H1 (cell line): Measurements from ENCODE around the gene ABITRAM. TPM values are rescaled to one million over a fixed set of nuclear protein-coding genes. Genes with fewer than 3 reads are reported as not detected.

Experiments
- CTCF ChIA-PET: fragments of 300-600 bp; sonication (Branson Sonifier 250); formaldehyde crosslinking; loops from one replicate; lab custom pipeline; 2021; ENCODE audit not compliant: partially characterized antibody; lab: Charles Lee
- POLR2A ChIA-PET: fragments of 300-600 bp; sonication (Branson Sonifier 250); formaldehyde crosslinking; loops from one replicate; lab custom pipeline; 2021; ENCODE audit warnings: inconsistent platforms; ENCODE audit not compliant: partially characterized antibody; lab: Charles Lee
- DNase-seq, 2 experiments: peaks; one replicate each; pipeline versions ENCODE4 v3.0.0 to v3.0.0-alpha.2; 2010 to 2022; ENCODE audit warnings: low spot score in 2 of 2, low read depth in 1 of 2, mixed read lengths in 1 of 2
- FAIRE-seq: peaks from 2 replicates; lab custom pipeline; 2011; peaks lifted over from hg19 to GRCh38; lab: Jason Lieb, UNC
- H2AFZ ChIP-seq: 2 replicates; pipeline ENCODE4 v1.8.1; 2012; ENCODE audit warnings: low read length, inconsistent platforms
- H2AK5ac ChIP-seq: 2 replicates; pipeline ENCODE4 v1.6.1; 2013; ENCODE audit warnings: low read depth, low read length
- H2BK120ac ChIP-seq: replicated peaks from 2 replicates; pipeline ENCODE3; 2013; ENCODE audit warnings: low read depth, low read length, inconsistent platforms
- H2BK12ac ChIP-seq: 2 replicates; pipeline ENCODE4 v1.6.1; 2013; ENCODE audit warnings: low read depth, low read length
- H2BK15ac ChIP-seq: 2 replicates; pipeline ENCODE4 v1.6.1; 2013; ENCODE audit warnings: low read length
- H2BK20ac ChIP-seq: 2 replicates; pipeline ENCODE4 v1.6.1; 2013; ENCODE audit warnings: low read length
- H2BK5ac ChIP-seq: 2 replicates; pipeline ENCODE4 v1.6.1; 2013; ENCODE audit warnings: low read depth, low read length
- H3K14ac ChIP-seq: 2 replicates; pipeline ENCODE4 v1.6.1; 2013; ENCODE audit warnings: inconsistent platforms; ENCODE audit not compliant: insufficient read length
- H3K18ac ChIP-seq: 2 replicates; pipeline ENCODE4 v1.6.1; 2013; ENCODE audit warnings: low read length; ENCODE audit errors: extremely low read depth
- H3K23ac ChIP-seq: 2 replicates; pipeline ENCODE4 v1.6.1; 2013; ENCODE audit warnings: inconsistent platforms; ENCODE audit not compliant: insufficient read length
- H3K23me2 ChIP-seq: 2 replicates; pipeline ENCODE4 v1.6.1; 2013; ENCODE audit warnings: low read depth, low read length
- H3K27ac ChIP-seq: 2 replicates; pipeline ENCODE4 v1.6.1; 2011; ENCODE audit warnings: low read depth, low read length, inconsistent platforms
- H3K27me3 ChIP-seq, 4 experiments: replicated peaks in 1 of 4; 1 replicate in 1 of 4; 2 replicates in 3 of 4; pipeline versions ENCODE4 v1.6.1 to v1.8.1; 2011 to 2013; ENCODE audit warnings: low read length in 3 of 4, mild to moderate bottlenecking in 3 of 4, inconsistent platforms in 2 of 4, mixed read lengths in 2 of 4, moderate library complexity in 1 of 4; ENCODE audit not compliant: control insufficient read depth in 3 of 4, insufficient read depth in 3 of 4; ENCODE audit errors: extremely low read depth in 1 of 4
- H3K36me3 ChIP-seq, 4 experiments: 2 replicates each; pipeline versions ENCODE4 v1.6.1 to v1.8.1; 2011 to 2013; ENCODE audit warnings: mild to moderate bottlenecking in 4 of 4, low read length in 3 of 4, moderate library complexity in 2 of 4, control low read depth in 1 of 4, inconsistent platforms in 1 of 4; ENCODE audit not compliant: insufficient read depth in 4 of 4, control insufficient read depth in 2 of 4
- H3K4ac ChIP-seq: replicated peaks from 2 replicates; pipeline ENCODE3; 2013; ENCODE audit warnings: low read length, low read depth, mixed read lengths, inconsistent platforms; ENCODE audit not compliant: insufficient read length
- H3K4me1 ChIP-seq, 4 experiments: replicated peaks in 1 of 4; 1 replicate in 1 of 4; 2 replicates in 3 of 4; pipeline versions ENCODE4 v1.6.1 to v1.8.1; 2011 to 2013; ENCODE audit warnings: low read length in 3 of 4, inconsistent platforms in 2 of 4, mixed read lengths in 1 of 4; ENCODE audit not compliant: insufficient read depth in 4 of 4, control insufficient read depth in 3 of 4
- H3K4me2 ChIP-seq, 2 experiments: 2 replicates each; pipeline versions ENCODE4 v1.6.1 to v1.8.1; 2011 to 2013; ENCODE audit warnings: low read depth in 2 of 2, low read length in 2 of 2, control low read depth in 1 of 2, inconsistent platforms in 1 of 2, mild to moderate bottlenecking in 1 of 2; ENCODE audit not compliant: insufficient read depth in 1 of 2
- H3K4me3 ChIP-seq, 4 experiments: fragments of 200-600, 300-600 bp in 1 of 4; sonication (generic), shearing (Covaris generic), sonication (Bioruptor Twin) in 1 of 4; 2 replicates each; pipeline versions ENCODE4 v1.5.1 to v1.8.1; 2011 to 2016; ENCODE audit warnings: low read length in 4 of 4, low read depth in 3 of 4, control low read depth in 2 of 4, inconsistent platforms in 2 of 4, mild to moderate bottlenecking in 2 of 4, mixed read lengths in 1 of 4, moderate library complexity in 1 of 4; ENCODE audit not compliant: insufficient read depth in 2 of 4; ENCODE audit errors: extremely low read depth in 1 of 4
- H3K56ac ChIP-seq: replicated peaks from 2 replicates; pipeline ENCODE3; 2013; ENCODE audit warnings: low read depth, mild to moderate bottlenecking, mixed read lengths, low read length, inconsistent platforms; ENCODE audit not compliant: insufficient read length
- H3K79me1 ChIP-seq: 2 replicates; pipeline ENCODE4 v1.6.1; 2013; ENCODE audit warnings: low read depth, low read length, control low read depth
- H3K79me2 ChIP-seq, 2 experiments: 2 replicates each; pipeline versions ENCODE4 v1.6.1 to v1.8.1; 2012 to 2013; ENCODE audit warnings: low read length in 2 of 2, mild to moderate bottlenecking in 2 of 2, inconsistent platforms in 1 of 2; ENCODE audit not compliant: insufficient read depth in 2 of 2, control insufficient read depth in 1 of 2
- H3K9ac ChIP-seq, 4 experiments: replicated peaks in 1 of 4; 1 replicate in 1 of 4; 2 replicates in 3 of 4; pipeline versions ENCODE4 v1.6.1 to v1.8.1; 2011 to 2013; ENCODE audit warnings: low read depth in 3 of 4, low read length in 3 of 4, control low read depth in 2 of 4, mild to moderate bottlenecking in 2 of 4, moderate library complexity in 2 of 4, inconsistent platforms in 1 of 4; ENCODE audit errors: extremely low read depth in 1 of 4
- H3K9me3 ChIP-seq, 2 experiments: 2 replicates each; pipeline versions ENCODE4 v1.6.1 to v1.8.1; 2012 to 2013; ENCODE audit warnings: mild to moderate bottlenecking in 2 of 2, moderate library complexity in 2 of 2, control low read depth in 1 of 2, inconsistent platforms in 1 of 2, low read depth in 1 of 2, low read length in 1 of 2, mixed read lengths in 1 of 2; ENCODE audit not compliant: insufficient read depth in 2 of 2
- H4K20me1 ChIP-seq, 2 experiments: replicated peaks in 1 of 2; 2 replicates each; pipeline versions ENCODE3 to v1.8.1; 2011 to 2013; ENCODE audit warnings: inconsistent platforms in 2 of 2, low read length in 2 of 2, mild to moderate bottlenecking in 1 of 2; ENCODE audit not compliant: insufficient read depth in 2 of 2, control insufficient read depth in 1 of 2
- H4K5ac ChIP-seq: 2 replicates; pipeline ENCODE4 v1.6.1; 2013; ENCODE audit warnings: low read length, low read depth, mixed read lengths, inconsistent platforms; ENCODE audit not compliant: insufficient read length
- H4K8ac ChIP-seq: 2 replicates; pipeline ENCODE4 v1.8.0; 2013; ENCODE audit warnings: mild to moderate bottlenecking, moderate library complexity, low read length, inconsistent platforms; ENCODE audit not compliant: insufficient read depth; ENCODE audit errors: extremely low read depth
- H4K91ac ChIP-seq: replicated peaks from 2 replicates; pipeline ENCODE3; 2013; ENCODE audit warnings: low read length, mixed read lengths, inconsistent platforms; ENCODE audit not compliant: insufficient read length
- CBX5 ChIP-seq: fragments of 300-800, 300-1000 bp; sonication (generic); IDR thresholded peaks from 2 replicates; pipeline ENCODE4 v1.7.1; 2016; ENCODE audit warnings: antibody characterized with exemption, low read length, low read depth
- FOSL1 ChIP-seq: IDR thresholded peaks from 2 replicates; pipeline ENCODE4 v1.6.1; 2011; ENCODE audit warnings: mild to moderate bottlenecking, low read depth, low read length, moderate library complexity; ENCODE audit not compliant: insufficient read depth
- GABPA ChIP-seq: IDR thresholded peaks from 2 replicates; pipeline ENCODE4 v1.6.1; 2011; ENCODE audit warnings: mild to moderate bottlenecking, low read length, moderate library complexity, borderline replicate concordance; ENCODE audit not compliant: insufficient read depth
- SRF ChIP-seq: IDR thresholded peaks from 2 replicates; pipeline ENCODE4 v1.6.1; 2011; ENCODE audit warnings: mild to moderate bottlenecking, low read depth, low read length, moderate library complexity
- polyA plus RNA-seq, 7 experiments: library from polyadenylated mRNA; depleted of rRNA in 3 of 7; stranded (reverse) in 5 of 7; unstranded in 2 of 7; fragments of >200 nt in 5 of 7; fragments of 200-250 nt in 2 of 7; gene quantifications; 1 replicate in 5 of 7; 2 replicates in 1 of 7; 4 replicates in 1 of 7; pipeline versions ENCODE4 v1.2.1 to v1.2.3, GENCODE V29; 2011 to 2013; ENCODE audit warnings: missing spikeins in 2 of 7, mixed read lengths in 2 of 7
- total RNA-seq: library from RNA; stranded (reverse); fragmentation: NEBNext Ultra II Directional; extraction: Animal tissue kit (Norgen Biotek cat#: 25700); gene quantifications from 2 replicates; pipeline ENCODE4 v1.2.1, GENCODE V29; 2021

ABITRAM gene
- total and polyA plus RNA-seq, 2 of the 8 experiments (the other 6 are each of a cell fraction or from before 2014, with no cell fraction given), result 8.4 to 9.0 TPM

DNA sequence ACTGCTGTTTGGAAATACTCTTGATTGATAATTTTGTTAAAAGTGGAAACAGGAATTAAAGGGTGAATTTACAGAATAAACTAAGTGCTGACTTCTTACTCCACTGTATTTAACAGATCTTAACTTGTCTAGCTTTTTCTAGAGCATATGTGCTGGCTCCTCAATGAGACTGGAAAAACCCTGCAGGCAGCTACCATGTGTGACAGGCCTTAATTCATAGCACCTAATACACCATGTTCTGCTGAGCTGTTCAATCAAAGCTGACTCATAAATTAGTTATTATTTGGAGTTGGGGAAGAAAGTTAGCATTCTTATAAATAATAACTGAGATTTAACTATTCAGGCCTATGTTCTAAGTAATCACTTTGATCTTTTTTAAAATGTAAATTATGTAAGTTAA, 49.7 kb downstream of the ABITRAM start:
- Histone ChIP-seq H3K4ac (no peak overlapping the region), H3K23me2 (no peaks in the 10 kb centered on the region), H2BK20ac (no peak overlapping the region), H2BK120ac (no peak overlapping the region), H4K8ac (no peak overlapping the region), H3K79me2 (no peaks in the 10 kb centered on the region), H2AK5ac (no peak overlapping the region), H4K20me1 (no peaks in the 10 kb centered on the region), H2BK15ac (no peak overlapping the region), H3K9me3 (no peaks in the 10 kb centered on the region), H2AFZ (no peak overlapping the region), H3K18ac (no peak overlapping the region), H3K79me1 (no peaks in the 10 kb centered on the region), H2BK12ac (no peak overlapping the region), H3K27ac (no peak overlapping the region), H2BK5ac (no peak overlapping the region), H3K27me3 (no peaks in the 10 kb centered on the region), H4K5ac (no peak overlapping the region), H3K56ac (no peak overlapping the region), H3K4me3 (no peak overlapping the region), H3K4me1 (no peaks in the 10 kb centered on the region), H3K36me3 (peaks cover 0 to 19% (median 12%) of the 10 kb centered on the region in 4 experiments; a peak in 5 of 8 replicates), H4K91ac (no peak overlapping the region), H3K4me2 (no peak overlapping the region), H3K14ac (no peak overlapping the region), H3K23ac (no peak overlapping the region), H3K9ac (no peak overlapping the region)
- no peak for FAIRE-seq
- TF ChIP-seq FOSL1 (no peak), GABPA (no peak), SRF (no peak), CBX5 (no peak)
- POLR2A ChIA-PET, result no interaction called here
- CTCF ChIA-PET, result no interaction called here
- no peak for DNase-seq

Other genes with a start within 250 kb of the ABITRAM start
- gene ACTL7B, start 78.4 kb upstream of the ABITRAM start, total RNA-seq, result not detected in 2 replicates
- gene ACTL7B, start 78.4 kb upstream of the ABITRAM start, polyA plus RNA-seq (2011; rRNA removed), result not detected in 2 replicates
- not detected in 2 replicates for gene ACTL7A, start 72.1 kb upstream of the ABITRAM start, total RNA-seq
- not detected in 2 replicates for gene ACTL7A, start 72.1 kb upstream of the ABITRAM start, polyA plus RNA-seq (2011; rRNA removed)
- gene ELP1, start 276 bp upstream of the ABITRAM start, total RNA-seq, result 31.3 and 31.7 TPM in 2 replicates
- gene ELP1, start 276 bp upstream of the ABITRAM start, polyA plus RNA-seq (2011; rRNA removed), result 12.3 and 13.9 TPM in 2 replicates
- gene CTNNAL1, start 79.1 kb downstream of the ABITRAM start, total RNA-seq, result 62.8 and 66.1 TPM in 2 replicates
- 10.7 and 23.2 TPM in 2 replicates for gene CTNNAL1, start 79.1 kb downstream of the ABITRAM start, polyA plus RNA-seq (2011; rRNA removed)
- 42.1 and 44.3 TPM in 2 replicates for gene TMEM245, start 185.5 kb downstream of the ABITRAM start, total RNA-seq
- 40.3 and 45.8 TPM in 2 replicates for gene TMEM245, start 185.5 kb downstream of the ABITRAM start, polyA plus RNA-seq (2011; rRNA removed)
- 2.1 and 2.2 TPM in 2 replicates for gene FRRS1L, start 232.8 kb downstream of the ABITRAM start, total RNA-seq
- 0.66 and 1.0 TPM in 2 replicates for gene FRRS1L, start 232.8 kb downstream of the ABITRAM start, polyA plus RNA-seq (2011; rRNA removed)